ENCODE results near the gene AP1S2.

DNA sequence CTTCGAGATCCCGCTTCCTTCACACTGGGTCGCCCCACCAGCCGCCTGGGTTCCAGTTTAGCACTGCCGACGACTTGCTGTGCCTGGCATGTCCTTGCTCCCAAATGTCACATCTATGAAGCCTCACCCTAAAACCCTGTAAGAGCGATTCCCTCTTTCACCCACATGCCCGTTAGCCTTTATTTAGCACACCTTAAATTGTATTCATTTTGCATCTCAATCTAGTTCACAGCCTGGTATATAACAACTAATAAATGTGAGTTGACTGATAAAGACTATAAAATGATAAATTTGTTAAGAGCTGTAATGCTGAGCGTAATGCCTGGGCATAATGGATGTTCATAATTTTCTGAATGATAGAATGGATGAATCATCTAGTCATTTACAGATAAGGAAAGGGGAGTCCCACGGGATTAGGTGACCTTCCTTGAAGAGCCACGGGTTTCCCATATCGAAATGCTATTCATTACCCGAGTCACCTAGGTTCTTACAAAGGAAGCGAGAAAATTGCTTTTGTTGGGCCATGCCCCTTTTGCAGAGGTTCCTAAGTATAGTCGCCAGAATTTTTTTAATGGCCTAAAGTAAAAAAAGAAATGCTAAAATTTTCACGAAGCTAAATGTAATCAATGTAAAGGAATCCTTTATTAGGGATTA is 1.1 kb upstream of the AP1S2 start:
- TF ChIP-seq, protein P1, sequence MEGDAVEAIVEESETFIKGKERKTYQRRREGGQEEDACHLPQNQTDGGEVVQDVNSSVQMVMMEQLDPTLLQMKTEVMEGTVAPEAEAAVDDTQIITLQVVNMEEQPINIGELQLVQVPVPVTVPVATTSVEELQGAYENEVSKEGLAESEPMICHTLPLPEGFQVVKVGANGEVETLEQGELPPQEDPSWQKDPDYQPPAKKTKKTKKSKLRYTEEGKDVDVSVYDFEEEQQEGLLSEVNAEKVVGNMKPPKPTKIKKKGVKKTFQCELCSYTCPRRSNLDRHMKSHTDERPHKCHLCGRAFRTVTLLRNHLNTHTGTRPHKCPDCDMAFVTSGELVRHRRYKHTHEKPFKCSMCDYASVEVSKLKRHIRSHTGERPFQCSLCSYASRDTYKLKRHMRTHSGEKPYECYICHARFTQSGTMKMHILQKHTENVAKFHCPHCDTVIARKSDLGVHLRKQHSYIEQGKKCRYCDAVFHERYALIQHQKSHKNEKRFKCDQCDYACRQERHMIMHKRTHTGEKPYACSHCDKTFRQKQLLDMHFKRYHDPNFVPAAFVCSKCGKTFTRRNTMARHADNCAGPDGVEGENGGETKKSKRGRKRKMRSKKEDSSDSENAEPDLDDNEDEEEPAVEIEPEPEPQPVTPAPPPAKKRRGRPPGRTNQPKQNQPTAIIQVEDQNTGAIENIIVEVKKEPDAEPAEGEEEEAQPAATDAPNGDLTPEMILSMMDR (IDR thresholded peaks at IDR 0.05) = no peak
- no peak for TF ChIP-seq POLR2A (IDR thresholded peaks at IDR 0.05)
